ENCODE data around the gene SLC35F4. TPM values are rescaled to one million over a fixed set of nuclear protein-coding genes. Genes with fewer than 3 reads are reported as not detected.

Gene SLC35F4
- total RNA-seq, 4 donors from 2014 or later, result 0.88 to 2.3 TPM; not detected in 2

DNA sequence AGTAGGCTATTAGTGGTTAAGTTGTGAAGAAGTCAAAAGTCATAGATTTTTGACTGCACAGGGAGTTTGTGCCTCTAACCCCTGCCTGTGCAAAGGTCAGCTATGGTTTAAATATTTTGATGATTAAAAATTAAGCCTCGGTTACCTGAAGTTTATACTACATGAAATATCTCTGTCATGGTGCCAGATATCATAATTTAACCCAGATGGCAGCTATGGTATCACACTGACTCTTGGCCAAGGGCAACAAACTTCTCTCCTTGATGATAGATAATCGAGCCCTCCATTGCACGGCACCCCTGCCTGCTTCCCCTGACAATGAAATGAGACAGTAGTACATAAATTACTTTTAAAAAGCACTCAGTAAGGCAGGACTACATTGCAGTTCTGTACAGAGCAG, 80.8 kb downstream of the SLC35F4 start:
- Histone ChIP-seq H3K4me3 (no peak overlapping the region), H3K27me3 (no peaks in the 10 kb centered on the region), H3K4me1 (no peaks in the 10 kb centered on the region), H3K36me3 (no peaks in the 10 kb centered on the region), H3K9me3 (no peaks in the 10 kb centered on the region), H3K27ac (no peak overlapping the region)
- no peak for DNase-seq
- intact Hi-C loops (cut with DNase I; ENCODE audit: low total_unique reads), result no loop called here
- TF ChIP-seq, protein P1, sequence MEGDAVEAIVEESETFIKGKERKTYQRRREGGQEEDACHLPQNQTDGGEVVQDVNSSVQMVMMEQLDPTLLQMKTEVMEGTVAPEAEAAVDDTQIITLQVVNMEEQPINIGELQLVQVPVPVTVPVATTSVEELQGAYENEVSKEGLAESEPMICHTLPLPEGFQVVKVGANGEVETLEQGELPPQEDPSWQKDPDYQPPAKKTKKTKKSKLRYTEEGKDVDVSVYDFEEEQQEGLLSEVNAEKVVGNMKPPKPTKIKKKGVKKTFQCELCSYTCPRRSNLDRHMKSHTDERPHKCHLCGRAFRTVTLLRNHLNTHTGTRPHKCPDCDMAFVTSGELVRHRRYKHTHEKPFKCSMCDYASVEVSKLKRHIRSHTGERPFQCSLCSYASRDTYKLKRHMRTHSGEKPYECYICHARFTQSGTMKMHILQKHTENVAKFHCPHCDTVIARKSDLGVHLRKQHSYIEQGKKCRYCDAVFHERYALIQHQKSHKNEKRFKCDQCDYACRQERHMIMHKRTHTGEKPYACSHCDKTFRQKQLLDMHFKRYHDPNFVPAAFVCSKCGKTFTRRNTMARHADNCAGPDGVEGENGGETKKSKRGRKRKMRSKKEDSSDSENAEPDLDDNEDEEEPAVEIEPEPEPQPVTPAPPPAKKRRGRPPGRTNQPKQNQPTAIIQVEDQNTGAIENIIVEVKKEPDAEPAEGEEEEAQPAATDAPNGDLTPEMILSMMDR (IDR thresholded peaks at IDR 0.05), result no peak
- no peak for TF ChIP-seq POLR2A (IDR thresholded peaks at IDR 0.05)

DNA sequence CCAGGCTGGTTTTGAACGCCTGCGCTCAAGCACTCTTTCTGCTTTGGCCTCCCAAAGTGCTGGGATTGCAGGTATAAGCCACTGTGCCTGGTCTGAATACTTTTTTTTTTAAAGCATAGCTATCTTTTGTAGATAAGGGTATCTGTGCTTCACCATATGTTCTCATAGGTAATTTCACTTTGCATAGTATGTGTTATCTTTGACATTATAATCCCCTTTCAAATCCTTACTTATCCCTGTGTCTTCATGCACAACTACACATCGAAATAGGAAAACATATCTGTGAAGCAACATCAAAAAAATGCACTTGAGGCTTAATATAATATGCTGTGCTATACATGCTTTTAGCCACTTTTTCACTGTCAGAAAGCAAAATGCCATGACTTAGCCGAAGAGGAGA, 94.1 kb downstream of the SLC35F4 start:
- intact Hi-C loops (cut with DNase I; ENCODE audit: low total_unique reads), result no loop called here
- no peaks in the 10 kb centered on the region for H3K4me1 ChIP-seq
- H3K9me3 ChIP-seq, result no peaks in the 10 kb centered on the region
- DNase-seq, result no peak
- TF ChIP-seq, protein P1 (IDR thresholded peaks at IDR 0.05), result no peak
- no peak for TF ChIP-seq POLR2A (IDR thresholded peaks at IDR 0.05)
- H3K36me3 ChIP-seq, result no peaks in the 10 kb centered on the region
- H3K4me3 ChIP-seq, result no peak overlapping the region
- H3K27ac ChIP-seq, result no peak overlapping the region
- H3K27me3 ChIP-seq, result no peaks in the 10 kb centered on the region

DNA sequence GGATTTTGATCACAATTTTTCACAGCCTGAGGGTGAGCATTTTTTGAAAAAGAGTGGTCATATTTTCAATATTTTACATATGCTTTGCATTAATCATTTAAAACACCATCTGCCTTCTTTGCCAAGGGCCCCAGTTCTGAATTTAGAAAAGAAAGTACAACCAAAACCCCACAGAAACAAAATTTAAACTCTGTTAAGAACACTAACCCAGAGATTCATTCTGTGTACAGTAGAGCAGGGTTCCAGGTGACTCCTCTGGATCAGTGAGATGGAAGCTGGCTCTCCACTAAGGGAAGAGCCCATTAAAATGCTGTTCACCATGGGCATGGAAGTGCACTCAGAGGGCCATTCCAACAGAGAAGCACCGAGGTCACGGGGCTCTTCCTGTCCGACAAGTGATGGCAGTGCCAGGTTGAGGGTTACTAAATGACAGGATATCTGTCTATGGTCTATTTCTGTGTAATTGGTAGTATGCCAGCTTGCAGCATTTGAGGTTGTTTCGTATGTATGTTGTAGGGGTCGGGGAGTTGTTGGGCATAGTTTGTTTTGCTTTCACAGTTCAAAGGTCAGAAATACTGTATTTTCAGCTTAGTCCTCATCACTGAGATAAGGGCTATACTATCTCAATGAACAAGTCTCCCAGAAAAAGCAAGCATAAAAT, 95.9 kb downstream of the SLC35F4 start:
- DNase-seq, result no peak
- no peaks in the 10 kb centered on the region for H3K27me3 ChIP-seq
- H3K9me3 ChIP-seq, result no peaks in the 10 kb centered on the region
- H3K4me1 ChIP-seq, result no peaks in the 10 kb centered on the region
- H3K4me3 ChIP-seq, result no peak overlapping the region
- TF ChIP-seq, protein P1 (IDR thresholded peaks at IDR 0.05), result no peak
- TF ChIP-seq POLR2A (IDR thresholded peaks at IDR 0.05), result no peak
- H3K27ac ChIP-seq, result no peak overlapping the region
- intact Hi-C loops (cut with DNase I; ENCODE audit: low total_unique reads), result no loop called here
- no peaks in the 10 kb centered on the region for H3K36me3 ChIP-seq

DNA sequence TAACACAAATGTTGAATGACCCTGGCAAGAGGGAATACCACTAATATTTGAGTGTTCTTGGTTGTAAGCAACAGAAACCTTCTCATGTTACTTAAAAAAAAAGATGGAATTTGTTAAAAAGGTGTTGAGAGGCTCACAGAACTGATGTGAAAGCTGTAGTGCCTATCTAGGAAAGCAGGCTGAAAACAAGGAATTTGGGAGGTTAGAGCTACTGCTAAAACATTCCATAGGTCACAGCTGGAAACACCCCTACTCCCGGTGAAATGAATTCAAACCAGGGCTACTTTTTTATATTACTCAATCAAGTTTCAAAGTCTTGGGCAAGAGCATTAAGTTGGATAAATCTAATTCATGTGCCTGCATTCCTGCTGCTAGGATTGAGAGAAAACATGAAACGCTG, 104.1 kb downstream of the SLC35F4 start:
- H3K9me3 ChIP-seq, result no peaks in the 10 kb centered on the region
- H3K4me1 ChIP-seq, result no peaks in the 10 kb centered on the region
- no peak overlapping the region for H3K27ac ChIP-seq
- DNase-seq, result no peak
- intact Hi-C loops (cut with DNase I; ENCODE audit: low total_unique reads), result no loop called here
- H3K4me3 ChIP-seq, result no peak overlapping the region
- no peaks in the 10 kb centered on the region for H3K36me3 ChIP-seq
- TF ChIP-seq, protein P1 (IDR thresholded peaks at IDR 0.05), result no peak
- no peak for TF ChIP-seq POLR2A (IDR thresholded peaks at IDR 0.05)
- no peaks in the 10 kb centered on the region for H3K27me3 ChIP-seq

DNA sequence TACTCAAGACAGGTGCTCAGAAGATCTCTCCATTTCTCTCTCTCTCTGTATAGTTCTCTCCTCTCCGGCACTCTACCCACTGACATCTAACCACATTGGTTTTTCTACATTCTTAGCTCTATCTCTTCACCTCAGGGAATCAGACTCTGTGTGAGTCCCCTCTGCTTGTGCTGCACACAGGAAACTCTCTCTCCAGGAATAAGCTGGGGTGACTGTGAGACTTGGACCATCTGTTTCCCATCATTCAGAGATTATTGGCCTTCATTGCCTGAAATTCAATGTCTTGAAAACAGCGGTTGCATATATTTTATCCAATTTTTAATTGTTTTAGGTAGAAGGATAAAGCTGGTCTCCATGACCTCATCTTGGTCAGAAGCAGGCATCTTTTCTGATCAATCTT, 105.0 kb downstream of the SLC35F4 start:
- TF ChIP-seq POLR2A (IDR thresholded peaks at IDR 0.05), result no peak
- TF ChIP-seq, protein P1 (IDR thresholded peaks at IDR 0.05), result no peak
- no peak for DNase-seq
- no peaks in the 10 kb centered on the region for H3K27me3 ChIP-seq
- intact Hi-C loops (cut with DNase I; ENCODE audit: low total_unique reads), result no loop called here
- no peaks in the 10 kb centered on the region for H3K36me3 ChIP-seq
- no peak overlapping the region for H3K4me3 ChIP-seq
- no peaks in the 10 kb centered on the region for H3K9me3 ChIP-seq
- no peak overlapping the region for H3K27ac ChIP-seq
- no peaks in the 10 kb centered on the region for H3K4me1 ChIP-seq
